Measurements from ENCODE around the gene IL1RAPL1. TPM values are rescaled to one million over a fixed set of nuclear protein-coding genes. Genes with fewer than 3 reads are reported as not detected.
A peak's percentile ranks its signal among the peaks of the same experiment; 100 is the strongest.
"Not testable (repeated sequence)": the region's sequence is repeated elsewhere in the genome, so short reads cannot be mapped to it uniquely, and the experiment has no call there.

IL1RAPL1 gene
- total RNA-seq, 1 donor: 1.3 TPM

- no peak overlapping the region for H3K4me3 ChIP-seq (ENCODE audit: low read depth, low read length)
- peak; percentile 34 for DNase-seq (ENCODE audit: low read depth)
- TF ChIP-seq, protein P1, sequence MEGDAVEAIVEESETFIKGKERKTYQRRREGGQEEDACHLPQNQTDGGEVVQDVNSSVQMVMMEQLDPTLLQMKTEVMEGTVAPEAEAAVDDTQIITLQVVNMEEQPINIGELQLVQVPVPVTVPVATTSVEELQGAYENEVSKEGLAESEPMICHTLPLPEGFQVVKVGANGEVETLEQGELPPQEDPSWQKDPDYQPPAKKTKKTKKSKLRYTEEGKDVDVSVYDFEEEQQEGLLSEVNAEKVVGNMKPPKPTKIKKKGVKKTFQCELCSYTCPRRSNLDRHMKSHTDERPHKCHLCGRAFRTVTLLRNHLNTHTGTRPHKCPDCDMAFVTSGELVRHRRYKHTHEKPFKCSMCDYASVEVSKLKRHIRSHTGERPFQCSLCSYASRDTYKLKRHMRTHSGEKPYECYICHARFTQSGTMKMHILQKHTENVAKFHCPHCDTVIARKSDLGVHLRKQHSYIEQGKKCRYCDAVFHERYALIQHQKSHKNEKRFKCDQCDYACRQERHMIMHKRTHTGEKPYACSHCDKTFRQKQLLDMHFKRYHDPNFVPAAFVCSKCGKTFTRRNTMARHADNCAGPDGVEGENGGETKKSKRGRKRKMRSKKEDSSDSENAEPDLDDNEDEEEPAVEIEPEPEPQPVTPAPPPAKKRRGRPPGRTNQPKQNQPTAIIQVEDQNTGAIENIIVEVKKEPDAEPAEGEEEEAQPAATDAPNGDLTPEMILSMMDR (IDR thresholded peaks at IDR 0.05; ENCODE audit: insufficient read depth, low read depth, low read length): no peak
Observed at GRCh38 chrX:28787206-28787605, 200.0 kb downstream of the IL1RAPL1 start.

DNA sequence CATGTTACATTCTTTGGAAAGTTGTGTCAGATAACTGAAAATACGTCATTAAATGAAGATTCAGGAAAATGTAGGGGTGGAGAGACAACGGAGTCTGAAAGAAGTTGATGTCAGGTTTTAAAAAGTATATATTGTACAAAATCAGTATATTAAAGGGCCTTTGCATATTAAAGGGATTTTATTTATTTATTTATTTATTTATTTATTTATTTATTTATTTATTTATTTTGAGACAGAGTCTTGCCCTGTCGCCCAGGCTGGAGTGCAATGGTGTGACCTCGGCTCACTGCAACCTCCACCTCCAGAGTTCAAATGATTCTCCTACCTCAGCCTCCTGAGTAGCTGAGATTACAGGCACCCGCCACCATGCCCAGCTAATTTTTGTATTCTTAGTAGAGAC is 213.4 kb downstream of the IL1RAPL1 start:
- not testable (repeated sequence) for DNase-seq (ENCODE audit: low read depth)

DNA sequence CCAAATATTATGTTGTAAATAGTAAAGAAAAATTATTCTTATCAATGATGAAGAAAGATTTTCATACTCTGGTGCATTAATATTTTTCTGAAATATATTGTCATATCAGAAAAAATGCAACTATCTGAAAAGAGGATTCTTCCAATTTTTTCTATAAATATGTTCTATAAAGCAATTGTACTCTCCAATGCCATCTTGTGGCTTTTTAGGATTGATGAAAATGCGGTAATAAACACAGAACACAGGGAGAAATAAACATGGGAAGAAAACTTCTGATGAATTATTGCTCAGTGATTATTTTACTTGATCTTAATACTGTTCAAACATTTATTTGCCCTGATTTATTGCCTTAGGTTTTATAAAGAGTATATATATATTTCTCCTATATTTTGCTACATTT is 215.4 kb downstream of the IL1RAPL1 start:
- TF ChIP-seq, protein P1 (IDR thresholded peaks at IDR 0.05; ENCODE audit: insufficient read depth, low read depth, low read length): no peak
- no peak overlapping the region for H3K4me3 ChIP-seq (ENCODE audit: low read depth, low read length)
- DNase-seq (ENCODE audit: low read depth): no peak

More for the DNA sequence above, 213.4 kb downstream of the IL1RAPL1 start:
- H3K4me3 ChIP-seq (ENCODE audit: low read depth, low read length): not testable (repeated sequence)

- no peak overlapping the region for H3K4me3 ChIP-seq (ENCODE audit: low read depth, low read length)
- TF ChIP-seq, protein P1 (IDR thresholded peaks at IDR 0.05; ENCODE audit: insufficient read depth, low read depth, low read length): no peak
- no peak for DNase-seq (ENCODE audit: low read depth)
Observed at GRCh38 chrX:28835991-28836390, 248.7 kb downstream of the IL1RAPL1 start.

DNA sequence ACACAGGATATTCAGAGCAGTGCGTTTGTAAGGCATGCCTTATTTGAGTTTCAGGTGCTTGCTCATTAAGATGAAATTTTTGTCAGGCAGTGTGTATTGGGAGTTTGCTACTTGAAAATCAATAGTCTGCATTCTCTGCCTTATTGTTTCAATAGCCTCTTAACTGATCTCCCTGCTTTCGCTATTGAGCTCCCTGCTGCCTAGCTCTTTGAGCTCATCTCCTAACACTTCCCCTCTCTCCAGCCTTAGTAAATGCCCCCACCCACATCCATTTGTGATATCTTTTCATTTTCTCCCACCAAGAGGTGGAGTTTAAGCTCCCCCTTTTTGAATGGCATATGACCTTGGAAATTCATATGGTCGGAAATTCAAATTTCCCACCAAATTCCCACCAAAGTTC is 256.6 kb downstream of the IL1RAPL1 start:
- TF ChIP-seq, protein P1 (IDR thresholded peaks at IDR 0.05; ENCODE audit: insufficient read depth, low read depth, low read length): no peak
- H3K4me3 ChIP-seq (ENCODE audit: low read depth, low read length): no peak overlapping the region
- DNase-seq (ENCODE audit: low read depth): no peak

GRCh38 chrX:28847423-28847822 is 260.2 kb downstream of the IL1RAPL1 start:
- no peak overlapping the region for H3K4me3 ChIP-seq (ENCODE audit: low read depth, low read length)
- TF ChIP-seq, protein P1 (IDR thresholded peaks at IDR 0.05; ENCODE audit: insufficient read depth, low read depth, low read length): no peak
- peak; percentile 1 for DNase-seq (ENCODE audit: low read depth)

GRCh38 chrX:28848707-28849106 is 261.5 kb downstream of the IL1RAPL1 start:
- H3K4me3 ChIP-seq (ENCODE audit: low read depth, low read length): no peak overlapping the region
- no peak for DNase-seq (ENCODE audit: low read depth)
- TF ChIP-seq, protein P1 (IDR thresholded peaks at IDR 0.05; ENCODE audit: insufficient read depth, low read depth, low read length): no peak

Data from fibroblast of villous mesenchyme (primary cell).